Measurements from ENCODE around the gene FSTL4. TPM values are rescaled to one million over a fixed set of nuclear protein-coding genes. Genes with fewer than 3 reads are reported as not detected.

The FSTL4 gene
- polyA plus RNA-seq, 3 donors, result not detected

DNA sequence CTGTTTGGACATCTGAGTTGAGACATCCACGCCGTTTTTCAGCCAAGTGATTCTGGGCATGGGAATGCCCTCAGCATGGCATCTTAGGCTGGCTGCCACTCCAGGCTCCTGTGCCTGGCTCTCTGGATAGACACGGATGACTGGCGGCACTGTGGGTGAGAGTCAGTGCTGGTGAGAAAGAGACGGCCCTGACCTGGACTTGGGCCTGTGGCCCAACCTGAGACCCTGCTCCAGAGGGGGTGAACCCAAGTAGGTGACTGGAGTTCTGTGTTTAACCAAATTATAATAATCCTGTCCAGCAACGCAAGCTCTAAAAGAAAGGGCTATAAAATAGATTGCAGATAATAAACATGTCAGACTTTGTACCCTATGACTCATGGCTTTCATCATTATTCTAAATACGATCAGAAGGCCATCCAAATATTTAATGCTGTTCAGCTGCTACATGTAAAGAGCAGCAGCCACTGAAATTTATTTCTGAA, 386.6 kb downstream of the FSTL4 start:
- no peak overlapping the region for H3K27ac ChIP-seq (ENCODE audit: low read depth in 1 of 2, low read length in 2 of 2)
- H3K4me3 ChIP-seq (replicated peaks in 1 of 3; ENCODE audit: low read depth in 2 of 3, low read length in 3 of 3), result no peak overlapping the region
- no peaks in the 10 kb centered on the region for H3K36me3 ChIP-seq (replicated peaks in 1 of 2; ENCODE audit: control insufficient read depth in 1 of 2, insufficient read depth in 2 of 2, low read length in 2 of 2)
- Mint-ChIP-seq H3K4me3 (no peak overlapping the region), H3K36me3 (no peaks in the 10 kb centered on the region), H3K4me1 (no peaks in the 10 kb centered on the region), H3K27me3 (ENCODE audit: low read depth in 3 of 3) (peaks cover 1 to 2% (median 2%) of the 10 kb centered on the region in 3 donors), H3K9me3 (no peaks in the 10 kb centered on the region), H3K27ac (no peak overlapping the region)
- no peaks in the 10 kb centered on the region for H3K4me1 ChIP-seq (ENCODE audit: control insufficient read depth in 1 of 2, insufficient read depth in 2 of 2, low read length in 2 of 2)
- H3K9me3 ChIP-seq (replicated peaks in 1 of 2; ENCODE audit: control insufficient read depth in 1 of 2, insufficient read depth in 1 of 2, low read length in 2 of 2), result no peaks in the 10 kb centered on the region
- intact Hi-C loops (cut with micrococcal nuclease), result no loop called here
- no peaks in the 10 kb centered on the region for H3K79me2 ChIP-seq (ENCODE audit: insufficient read depth, low read length)
- no peaks in the 10 kb centered on the region for H3K27me3 ChIP-seq (ENCODE audit: control insufficient read depth in 2 of 2, insufficient read depth in 2 of 2, low read length in 2 of 2)
- no peak overlapping the region for H3K4me2 ChIP-seq (replicated peaks; ENCODE audit: extremely low read depth, low read length, poor library complexity, severe bottlenecking)
- DNase-seq, result no peak
- WGBS (ENCODE audit: insufficient coverage), result 91% methylated on average over 5 of the region's 7 CpGs
- H2AFZ ChIP-seq (ENCODE audit: insufficient read depth, low read depth, low read length, poor library complexity, severe bottlenecking), result no peak overlapping the region
- H3K9ac ChIP-seq (ENCODE audit: insufficient read depth, low read length, poor library complexity, severe bottlenecking), result no peak overlapping the region
- TF ChIP-seq, protein P1, sequence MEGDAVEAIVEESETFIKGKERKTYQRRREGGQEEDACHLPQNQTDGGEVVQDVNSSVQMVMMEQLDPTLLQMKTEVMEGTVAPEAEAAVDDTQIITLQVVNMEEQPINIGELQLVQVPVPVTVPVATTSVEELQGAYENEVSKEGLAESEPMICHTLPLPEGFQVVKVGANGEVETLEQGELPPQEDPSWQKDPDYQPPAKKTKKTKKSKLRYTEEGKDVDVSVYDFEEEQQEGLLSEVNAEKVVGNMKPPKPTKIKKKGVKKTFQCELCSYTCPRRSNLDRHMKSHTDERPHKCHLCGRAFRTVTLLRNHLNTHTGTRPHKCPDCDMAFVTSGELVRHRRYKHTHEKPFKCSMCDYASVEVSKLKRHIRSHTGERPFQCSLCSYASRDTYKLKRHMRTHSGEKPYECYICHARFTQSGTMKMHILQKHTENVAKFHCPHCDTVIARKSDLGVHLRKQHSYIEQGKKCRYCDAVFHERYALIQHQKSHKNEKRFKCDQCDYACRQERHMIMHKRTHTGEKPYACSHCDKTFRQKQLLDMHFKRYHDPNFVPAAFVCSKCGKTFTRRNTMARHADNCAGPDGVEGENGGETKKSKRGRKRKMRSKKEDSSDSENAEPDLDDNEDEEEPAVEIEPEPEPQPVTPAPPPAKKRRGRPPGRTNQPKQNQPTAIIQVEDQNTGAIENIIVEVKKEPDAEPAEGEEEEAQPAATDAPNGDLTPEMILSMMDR (IDR thresholded peaks at IDR 0.05), result no peak
- no peaks in the 10 kb centered on the region for H4K20me1 ChIP-seq (ENCODE audit: insufficient read depth, low read length)

DNA sequence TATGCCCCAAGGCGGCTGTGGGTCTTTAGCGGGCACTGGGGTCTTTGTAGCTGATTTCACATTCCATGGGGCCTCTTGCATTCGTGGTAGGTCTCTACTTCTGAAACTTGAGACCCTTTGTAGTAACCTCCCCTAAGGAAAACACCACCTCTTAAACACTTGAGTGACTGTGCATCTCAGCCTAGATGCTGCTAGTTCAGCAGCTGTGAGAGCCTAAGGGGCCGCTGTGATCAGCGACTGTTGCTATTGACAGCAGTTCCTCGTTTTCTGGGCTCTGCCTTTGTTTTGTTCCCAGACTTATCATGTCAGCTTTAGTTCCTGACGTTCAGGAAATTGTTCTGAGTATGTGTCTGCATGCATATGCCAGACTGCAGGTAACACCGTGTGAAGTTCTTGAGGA, 389.4 kb downstream of the FSTL4 start:
- H3K27me3 ChIP-seq (ENCODE audit: control insufficient read depth in 2 of 2, insufficient read depth in 2 of 2, low read length in 2 of 2), result no peaks in the 10 kb centered on the region
- Mint-ChIP-seq H3K27me3 (ENCODE audit: low read depth in 3 of 3) (peaks cover 0 to 2% (median 2%) of the 10 kb centered on the region in 3 donors), H3K4me1 (no peaks in the 10 kb centered on the region), H3K9me3 (no peaks in the 10 kb centered on the region), H3K4me3 (no peak overlapping the region), H3K27ac (no peak overlapping the region), H3K36me3 (no peaks in the 10 kb centered on the region)
- H3K9ac ChIP-seq (ENCODE audit: insufficient read depth, low read length, poor library complexity, severe bottlenecking), result no peak overlapping the region
- H3K4me1 ChIP-seq (ENCODE audit: control insufficient read depth in 1 of 2, insufficient read depth in 2 of 2, low read length in 2 of 2), result no peaks in the 10 kb centered on the region
- no peak overlapping the region for H3K4me2 ChIP-seq (replicated peaks; ENCODE audit: extremely low read depth, low read length, poor library complexity, severe bottlenecking)
- H3K36me3 ChIP-seq (replicated peaks in 1 of 2; ENCODE audit: control insufficient read depth in 1 of 2, insufficient read depth in 2 of 2, low read length in 2 of 2), result no peaks in the 10 kb centered on the region
- no peak overlapping the region for H2AFZ ChIP-seq (ENCODE audit: insufficient read depth, low read depth, low read length, poor library complexity, severe bottlenecking)
- H3K79me2 ChIP-seq (ENCODE audit: insufficient read depth, low read length), result no peaks in the 10 kb centered on the region
- WGBS (ENCODE audit: insufficient coverage), result 59% methylated on average over 5 of the region's 8 CpGs
- TF ChIP-seq, protein P1 (IDR thresholded peaks at IDR 0.05), result no peak
- intact Hi-C loops (cut with micrococcal nuclease), result no loop called here
- no peak overlapping the region for H3K4me3 ChIP-seq (replicated peaks in 1 of 3; ENCODE audit: low read depth in 2 of 3, low read length in 3 of 3)
- DNase-seq, result no peak
- H3K27ac ChIP-seq (ENCODE audit: low read depth in 1 of 2, low read length in 2 of 2), result no peak overlapping the region
- H3K9me3 ChIP-seq (replicated peaks in 1 of 2; ENCODE audit: control insufficient read depth in 1 of 2, insufficient read depth in 1 of 2, low read length in 2 of 2), result no peaks in the 10 kb centered on the region
- no peaks in the 10 kb centered on the region for H4K20me1 ChIP-seq (ENCODE audit: insufficient read depth, low read length)

Data from CD14-positive monocyte (primary cell).